ENCODE measurements around the gene NEK6.

GRCh38 chr9:124313940-124314339, 56.2 kb downstream of the NEK6 start:
- TF ChIP-seq TOX (CRISPR knock-in tag; IDR thresholded peaks at IDR 0.05; ENCODE audit: borderline replicate concordance) (no peak), ZFP3 (CRISPR knock-in tag; IDR thresholded peaks at IDR 0.05) (no peak), PPARA (CRISPR knock-in tag; IDR thresholded peaks at IDR 0.05; ENCODE audit: borderline replicate concordance) (no peak), GLIS3 (CRISPR knock-in tag; IDR thresholded peaks at IDR 0.05) (no peak), ESRRG (CRISPR knock-in tag; IDR thresholded peaks at IDR 0.05) (no peak), ZFP30 (CRISPR knock-in tag; IDR thresholded peaks at IDR 0.05) (no peak), RARB (CRISPR knock-in tag; IDR thresholded peaks at IDR 0.05) (no peak), ZNF70 (CRISPR knock-in tag; IDR thresholded peaks at IDR 0.05) (no peak)
- TF ChIP-seq, protein P1, sequence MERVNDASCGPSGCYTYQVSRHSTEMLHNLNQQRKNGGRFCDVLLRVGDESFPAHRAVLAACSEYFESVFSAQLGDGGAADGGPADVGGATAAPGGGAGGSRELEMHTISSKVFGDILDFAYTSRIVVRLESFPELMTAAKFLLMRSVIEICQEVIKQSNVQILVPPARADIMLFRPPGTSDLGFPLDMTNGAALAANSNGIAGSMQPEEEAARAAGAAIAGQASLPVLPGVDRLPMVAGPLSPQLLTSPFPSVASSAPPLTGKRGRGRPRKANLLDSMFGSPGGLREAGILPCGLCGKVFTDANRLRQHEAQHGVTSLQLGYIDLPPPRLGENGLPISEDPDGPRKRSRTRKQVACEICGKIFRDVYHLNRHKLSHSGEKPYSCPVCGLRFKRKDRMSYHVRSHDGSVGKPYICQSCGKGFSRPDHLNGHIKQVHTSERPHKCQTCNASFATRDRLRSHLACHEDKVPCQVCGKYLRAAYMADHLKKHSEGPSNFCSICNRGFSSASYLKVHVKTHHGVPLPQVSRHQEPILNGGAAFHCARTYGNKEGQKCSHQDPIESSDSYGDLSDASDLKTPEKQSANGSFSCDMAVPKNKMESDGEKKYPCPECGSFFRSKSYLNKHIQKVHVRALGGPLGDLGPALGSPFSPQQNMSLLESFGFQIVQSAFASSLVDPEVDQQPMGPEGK (CRISPR knock-in tag; IDR thresholded peaks at IDR 0.05; ENCODE audit: borderline replicate concordance), result no peak

Measured in SK-N-SH treated with all-trans-retinoic acid at 6 μM for 48 hours (cell line).